PFSK-1 (cell line): ENCODE results near the gene FGFR4.

Experiments
- POLR2AphosphoS5 ChIP-seq: IDR thresholded peaks from 2 replicates; pipeline ENCODE4 v1.6.1; 2012; ENCODE audit warnings: low read depth, mild to moderate bottlenecking, control low read depth, low read length, moderate library complexity
- SIN3A ChIP-seq: IDR thresholded peaks from 2 replicates; pipeline ENCODE4 v1.6.1; 2012; ENCODE audit warnings: mild to moderate bottlenecking, low read length, moderate library complexity, borderline replicate concordance; ENCODE audit not compliant: insufficient read depth
- TAF1 ChIP-seq: IDR thresholded peaks from 2 replicates; pipeline ENCODE4 v1.6.1; 2012; ENCODE audit warnings: low read length, control low read depth, borderline replicate concordance; ENCODE audit not compliant: insufficient read depth
- TF ChIP-seq, protein P1 (sequence below), 2 experiments: IDR thresholded peaks; 2 replicates each; pipeline versions ENCODE4 v1.6.1 to v1.8.0; 2011 to 2012; ENCODE audit warnings: low read depth in 2 of 2, low read length in 2 of 2, control low read depth in 1 of 2, inconsistent platforms in 1 of 2, mild to moderate bottlenecking in 1 of 2, moderate library complexity in 1 of 2; ENCODE audit not compliant: insufficient read depth in 1 of 2

DNA sequence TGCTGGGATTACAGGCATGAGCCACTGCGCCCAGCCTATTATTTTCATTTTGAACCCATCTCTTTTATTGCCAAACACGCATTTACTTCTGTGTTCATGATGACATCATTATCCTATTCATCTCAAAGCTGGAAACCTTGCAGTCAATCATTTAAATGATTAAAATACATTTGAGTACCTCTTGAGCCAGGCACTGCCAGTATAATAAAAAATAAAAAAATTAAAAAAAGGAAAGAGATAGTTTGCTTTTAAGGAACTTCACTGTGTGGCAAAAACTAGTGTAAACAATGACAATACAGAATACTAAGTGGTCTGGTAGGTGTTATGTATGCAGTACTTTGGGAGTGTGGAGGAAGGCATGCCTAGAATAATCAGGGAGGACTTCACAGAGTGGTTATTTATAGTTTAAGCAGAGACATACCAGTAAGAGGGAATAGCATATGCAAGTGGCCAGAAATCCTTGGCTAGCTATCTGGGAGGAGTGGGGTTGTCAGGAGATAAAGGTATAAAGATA is 55.4 kb downstream of the FGFR4 start:
- TF ChIP-seq POLR2AphosphoS5 (no peak), TAF1 (no peak), SIN3A (no peak)
- TF ChIP-seq, protein P1, sequence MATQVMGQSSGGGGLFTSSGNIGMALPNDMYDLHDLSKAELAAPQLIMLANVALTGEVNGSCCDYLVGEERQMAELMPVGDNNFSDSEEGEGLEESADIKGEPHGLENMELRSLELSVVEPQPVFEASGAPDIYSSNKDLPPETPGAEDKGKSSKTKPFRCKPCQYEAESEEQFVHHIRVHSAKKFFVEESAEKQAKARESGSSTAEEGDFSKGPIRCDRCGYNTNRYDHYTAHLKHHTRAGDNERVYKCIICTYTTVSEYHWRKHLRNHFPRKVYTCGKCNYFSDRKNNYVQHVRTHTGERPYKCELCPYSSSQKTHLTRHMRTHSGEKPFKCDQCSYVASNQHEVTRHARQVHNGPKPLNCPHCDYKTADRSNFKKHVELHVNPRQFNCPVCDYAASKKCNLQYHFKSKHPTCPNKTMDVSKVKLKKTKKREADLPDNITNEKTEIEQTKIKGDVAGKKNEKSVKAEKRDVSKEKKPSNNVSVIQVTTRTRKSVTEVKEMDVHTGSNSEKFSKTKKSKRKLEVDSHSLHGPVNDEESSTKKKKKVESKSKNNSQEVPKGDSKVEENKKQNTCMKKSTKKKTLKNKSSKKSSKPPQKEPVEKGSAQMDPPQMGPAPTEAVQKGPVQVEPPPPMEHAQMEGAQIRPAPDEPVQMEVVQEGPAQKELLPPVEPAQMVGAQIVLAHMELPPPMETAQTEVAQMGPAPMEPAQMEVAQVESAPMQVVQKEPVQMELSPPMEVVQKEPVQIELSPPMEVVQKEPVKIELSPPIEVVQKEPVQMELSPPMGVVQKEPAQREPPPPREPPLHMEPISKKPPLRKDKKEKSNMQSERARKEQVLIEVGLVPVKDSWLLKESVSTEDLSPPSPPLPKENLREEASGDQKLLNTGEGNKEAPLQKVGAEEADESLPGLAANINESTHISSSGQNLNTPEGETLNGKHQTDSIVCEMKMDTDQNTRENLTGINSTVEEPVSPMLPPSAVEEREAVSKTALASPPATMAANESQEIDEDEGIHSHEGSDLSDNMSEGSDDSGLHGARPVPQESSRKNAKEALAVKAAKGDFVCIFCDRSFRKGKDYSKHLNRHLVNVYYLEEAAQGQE (IDR thresholded peaks at IDR 0.05; ENCODE audit: insufficient read depth in 1 of 2, low read depth in 2 of 2, low read length in 2 of 2) = no peak
